ENCODE measurements around the gene KPNA6.
"Not testable (repeated sequence)": the region's sequence is repeated elsewhere in the genome, so short reads cannot be mapped to it uniquely, and the experiment has no call there.

Gene KPNA6

DNA sequence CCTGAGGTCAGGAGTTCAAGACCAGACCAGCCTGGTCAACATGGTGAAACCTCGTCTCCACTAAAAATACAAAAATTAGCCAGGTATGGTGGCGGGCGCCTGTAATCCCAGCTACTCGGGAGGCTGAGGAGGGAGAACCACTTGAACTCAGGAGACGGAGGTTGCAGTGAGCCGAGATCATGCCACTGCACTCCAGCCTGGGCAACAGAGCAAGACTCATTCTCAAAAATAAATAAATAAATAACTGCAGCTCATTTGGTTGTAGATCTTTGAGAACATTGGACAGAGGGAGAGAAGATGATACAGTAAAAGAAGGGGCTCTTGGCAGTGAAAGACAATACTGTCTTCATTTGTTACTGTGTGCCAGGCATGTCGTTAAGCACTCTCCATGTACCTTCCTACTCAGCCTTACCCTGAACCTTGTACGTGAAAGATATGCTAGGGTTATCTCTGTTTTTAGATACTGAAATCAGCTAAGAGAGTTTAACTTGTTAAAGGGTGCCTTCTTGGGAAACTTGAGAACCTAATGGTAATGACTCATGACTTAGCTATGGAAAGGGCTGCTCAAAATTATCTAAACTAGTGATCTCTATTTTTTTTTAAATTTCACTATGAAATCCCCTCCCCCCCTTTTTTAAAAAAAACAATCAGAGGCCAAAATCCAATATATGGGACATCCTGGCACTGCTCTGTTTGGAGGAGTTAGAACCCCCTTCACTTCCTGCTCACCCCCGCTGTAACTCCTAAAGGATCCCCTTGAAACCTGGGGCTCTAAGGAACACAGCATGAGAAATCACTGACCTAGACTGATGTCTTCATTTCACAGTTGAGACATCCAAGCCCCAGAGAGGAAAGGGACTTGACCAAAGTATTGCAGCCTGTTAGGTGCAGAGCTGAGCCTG lies 6.8 kb upstream of the KPNA6 start:
- no peak for DNase-seq

DNA sequence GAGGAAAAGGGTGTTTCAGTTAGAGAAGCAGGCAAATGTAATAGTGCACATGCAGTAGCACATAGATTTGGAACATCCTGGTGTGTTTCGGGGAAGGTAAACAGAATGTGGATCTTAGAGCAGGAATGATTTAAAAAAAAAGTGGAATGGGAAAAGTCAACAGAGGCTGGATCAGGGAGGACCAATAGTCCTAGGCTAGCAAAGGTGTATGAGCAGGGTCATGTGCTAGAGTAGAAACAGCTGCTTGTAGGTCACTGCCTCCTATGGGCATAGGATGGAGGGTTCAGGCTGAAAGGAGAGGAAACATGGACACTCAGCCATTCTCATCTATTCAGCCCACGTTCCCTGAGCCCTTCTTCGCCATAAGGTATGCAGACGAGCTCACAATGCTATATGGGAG lies 3.7 kb upstream of the KPNA6 start:
- no peak for DNase-seq

DNA sequence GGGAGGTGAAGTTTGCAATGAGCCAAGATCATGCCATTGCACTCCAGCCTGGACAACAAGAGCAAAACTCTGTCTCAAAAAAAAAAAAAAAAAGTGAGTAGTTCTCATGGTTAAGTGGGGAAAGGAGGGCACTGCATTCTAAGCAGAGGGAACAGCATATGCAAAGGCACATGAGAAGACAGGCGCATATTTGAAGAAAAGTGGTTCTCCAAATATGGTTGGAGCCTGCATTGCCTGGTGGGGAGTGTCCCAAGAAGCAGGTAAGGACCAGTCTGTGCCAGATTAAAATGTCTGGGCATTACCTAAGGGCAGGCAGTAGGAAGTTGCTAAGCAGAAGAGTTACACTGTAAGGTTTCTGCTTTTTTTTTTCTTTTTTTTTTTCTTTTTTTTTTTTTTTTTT lies 2.5 kb upstream of the KPNA6 start:
- DNase-seq, result no peak

DNA sequence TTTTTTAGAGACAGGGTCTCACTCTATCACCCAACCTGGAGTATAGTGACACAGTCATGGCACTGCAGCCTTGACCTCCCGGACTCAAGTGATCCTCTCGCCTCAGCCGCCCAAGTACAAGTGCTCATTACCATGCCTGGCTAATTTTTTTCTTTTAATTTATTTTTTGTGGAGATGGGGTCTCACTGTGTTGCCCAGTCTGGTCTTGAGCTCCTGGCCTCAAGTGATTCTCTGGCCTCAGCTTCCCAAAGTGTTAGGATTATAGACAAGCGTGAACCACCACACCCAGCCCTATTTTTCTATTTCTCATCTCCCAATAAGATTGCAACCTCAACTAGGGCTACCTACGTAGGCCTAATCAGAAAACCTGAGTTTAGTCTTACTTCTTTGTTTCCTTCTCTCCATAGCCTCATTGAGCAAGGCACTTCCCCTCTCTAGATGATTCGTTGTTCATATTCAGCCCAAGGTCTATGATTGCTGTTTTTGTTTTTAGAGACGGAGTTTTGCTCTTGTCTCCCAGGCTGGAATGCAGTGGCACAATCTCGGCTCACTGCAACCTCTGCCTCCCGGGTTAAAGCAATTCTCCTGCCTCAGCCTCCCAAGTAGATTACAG lies 1.1 kb upstream of the KPNA6 start:
- no peak for DNase-seq

DNA sequence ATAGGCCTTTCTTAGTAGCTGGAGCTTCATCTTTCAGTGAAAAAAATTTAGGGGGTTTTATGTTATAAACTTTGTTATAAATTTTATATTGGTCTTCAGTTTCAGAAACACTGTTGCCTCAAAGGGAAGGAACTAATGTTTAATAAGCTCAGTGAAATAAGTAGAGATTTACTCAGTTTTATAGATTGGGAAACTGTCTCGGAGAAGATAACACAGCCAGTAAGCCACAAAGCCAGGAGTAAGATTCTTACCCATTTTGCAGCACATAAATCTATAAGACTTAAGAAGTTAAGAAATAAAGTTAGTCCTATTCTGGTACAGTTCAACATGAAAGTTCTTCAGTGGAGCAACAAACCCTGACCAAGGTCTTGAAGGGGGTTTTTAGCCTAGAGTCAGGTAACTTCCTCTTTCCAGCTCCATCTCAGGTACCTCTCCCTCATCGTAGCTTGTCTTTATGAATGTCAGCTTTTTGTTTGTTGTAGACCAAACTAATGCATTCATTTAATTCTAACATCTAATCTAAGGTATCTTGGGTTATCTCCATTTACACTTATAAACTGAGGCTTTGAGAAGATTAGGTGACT lies 3.3 kb downstream of the KPNA6 start:
- no peak for DNase-seq

DNA sequence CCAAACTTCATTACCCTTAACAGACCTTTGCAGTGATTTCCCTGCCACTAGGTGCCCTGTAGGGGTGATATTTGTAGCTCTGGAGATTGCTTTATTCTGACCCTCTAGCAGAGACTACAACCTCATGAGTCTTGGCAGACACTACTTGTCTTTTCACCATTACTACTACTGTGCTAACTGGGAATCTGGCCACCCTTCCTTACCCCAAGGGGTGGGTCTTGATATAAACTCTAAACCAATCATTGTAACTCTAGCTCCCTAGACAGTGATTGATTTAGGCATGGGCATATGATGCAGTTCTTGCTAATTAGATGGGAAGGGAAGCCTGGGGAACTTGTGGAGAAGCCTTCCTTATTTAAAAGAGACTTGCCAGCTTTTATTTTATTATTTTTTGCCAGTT lies 3.9 kb downstream of the KPNA6 start:
- no peak for DNase-seq

DNA sequence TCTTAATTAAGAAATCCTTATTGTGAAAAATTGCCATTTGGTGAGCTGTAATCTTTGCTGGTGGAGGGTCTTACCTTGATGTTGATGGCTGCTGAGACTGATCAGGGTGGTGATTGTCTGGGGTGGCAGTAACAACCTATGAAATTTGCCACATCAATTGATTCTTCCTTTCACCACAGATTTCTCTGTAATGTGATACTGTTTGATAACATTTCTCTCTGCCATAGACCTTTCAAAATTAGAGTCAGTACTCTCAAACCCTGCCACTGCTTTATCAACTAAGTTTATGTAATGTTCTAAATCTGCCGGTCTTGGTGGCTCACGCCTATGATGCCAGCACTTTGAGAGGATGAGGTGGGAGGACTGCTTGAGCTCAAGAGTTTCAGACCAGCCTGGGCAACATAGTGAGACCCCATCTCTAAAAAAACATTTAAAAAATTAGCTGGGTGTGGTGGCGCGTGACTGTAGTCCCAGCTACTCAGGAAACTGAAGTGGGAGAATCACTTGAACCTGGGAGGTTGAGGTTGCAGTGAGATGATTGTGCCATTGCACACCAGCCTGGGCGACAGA lies 5.0 kb downstream of the KPNA6 start:
- DNase-seq, result no peak

DNA sequence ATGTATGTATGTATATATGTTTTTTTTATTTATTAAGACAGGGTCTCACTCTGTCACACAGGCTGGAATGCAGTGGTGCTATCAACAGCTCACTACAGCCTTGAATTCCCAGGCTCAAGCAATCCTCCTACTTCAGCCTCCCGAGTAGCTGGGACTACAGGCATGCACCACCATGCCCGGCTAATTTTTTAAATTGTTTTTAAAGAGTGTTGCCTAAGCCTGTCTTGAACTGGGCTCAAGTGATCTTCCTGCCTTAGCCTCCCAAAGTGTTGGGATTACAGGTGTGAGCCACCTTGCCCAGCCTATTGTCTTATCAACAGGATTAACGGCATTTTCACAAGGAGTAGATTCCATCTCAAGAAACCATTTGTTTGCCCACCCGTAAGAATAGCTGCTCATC lies 5.6 kb downstream of the KPNA6 start:
- not testable (repeated sequence) for DNase-seq

DNA sequence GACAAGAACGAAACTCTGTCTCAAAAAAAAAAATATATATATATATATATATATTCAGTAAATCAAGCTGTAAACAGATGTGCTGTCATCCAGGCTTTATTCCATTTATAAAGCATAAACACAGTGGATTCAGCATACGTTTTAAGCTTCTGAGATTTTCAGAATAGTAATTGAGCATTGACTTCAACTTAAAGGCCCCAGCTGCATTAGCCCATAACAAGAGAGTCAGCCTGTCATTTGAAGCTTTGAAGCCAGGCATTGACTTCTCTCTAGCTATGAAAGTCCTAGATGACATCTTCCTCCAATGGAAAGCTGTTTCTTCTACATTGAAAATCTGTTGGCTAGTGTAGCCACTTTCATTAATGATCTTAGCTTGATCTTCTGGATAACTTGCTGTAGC lies 6.6 kb downstream of the KPNA6 start:
- no peak for DNase-seq

DNA sequence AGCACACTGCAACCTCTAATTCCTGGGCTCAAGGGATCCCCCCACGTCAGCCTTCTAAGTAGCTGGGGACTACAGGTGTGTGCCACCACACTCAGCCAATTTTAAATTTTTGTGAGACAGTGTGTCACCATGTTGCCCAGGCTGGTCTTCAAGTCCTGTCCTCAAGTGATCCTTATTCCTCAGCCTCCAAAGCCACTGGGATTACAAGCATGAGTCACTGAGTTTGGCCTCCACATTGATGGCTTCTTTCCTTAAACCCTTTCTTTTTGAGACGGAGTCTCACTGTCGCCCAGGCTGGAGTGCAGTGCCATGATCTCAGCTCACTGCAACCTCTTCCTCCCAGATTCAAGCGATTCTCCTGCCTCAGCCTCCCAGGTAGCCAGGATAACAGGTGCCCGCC lies 7.6 kb downstream of the KPNA6 start:
- no peak for DNase-seq

DNA sequence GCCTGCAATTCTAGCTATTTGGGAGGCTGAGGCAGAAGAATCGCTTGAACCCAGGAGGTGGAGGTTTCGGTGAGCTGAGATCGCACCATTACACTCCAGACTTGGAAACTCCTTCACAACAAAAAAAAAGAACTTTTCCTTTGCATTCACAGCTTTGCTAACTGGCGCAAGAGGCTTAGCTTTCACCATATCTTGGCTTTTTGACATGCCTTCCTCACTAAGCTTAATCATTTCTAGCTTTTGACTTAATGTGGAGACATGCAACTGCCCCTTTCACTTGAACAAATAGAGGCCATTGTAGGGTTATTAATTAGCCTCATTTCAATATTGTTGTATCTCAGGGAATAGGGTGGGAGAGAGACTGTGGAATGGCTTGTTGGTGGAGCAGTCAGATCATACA lies 8.7 kb downstream of the KPNA6 start:
- no peak for DNase-seq

DNA sequence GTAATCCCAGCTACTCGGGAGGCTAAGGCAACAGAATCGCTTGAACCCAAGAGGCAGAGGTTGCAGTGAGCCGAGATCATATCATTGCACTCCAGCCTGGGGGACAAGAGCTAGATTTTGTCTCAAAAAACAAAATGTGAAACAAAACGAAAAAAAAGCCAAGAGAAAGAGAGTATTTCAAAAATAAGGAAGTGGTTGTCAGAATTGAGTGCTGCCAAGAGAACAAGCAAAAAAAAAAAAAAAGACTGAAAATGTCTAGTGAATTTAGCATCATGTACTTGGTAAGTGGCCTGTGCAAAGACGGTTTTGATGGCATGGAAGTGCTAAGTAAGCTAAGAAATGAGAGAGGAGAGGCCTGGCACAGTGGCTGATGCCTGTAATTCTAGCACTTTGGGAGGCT lies 14.3 kb downstream of the KPNA6 start:
- no peak for DNase-seq

DNA sequence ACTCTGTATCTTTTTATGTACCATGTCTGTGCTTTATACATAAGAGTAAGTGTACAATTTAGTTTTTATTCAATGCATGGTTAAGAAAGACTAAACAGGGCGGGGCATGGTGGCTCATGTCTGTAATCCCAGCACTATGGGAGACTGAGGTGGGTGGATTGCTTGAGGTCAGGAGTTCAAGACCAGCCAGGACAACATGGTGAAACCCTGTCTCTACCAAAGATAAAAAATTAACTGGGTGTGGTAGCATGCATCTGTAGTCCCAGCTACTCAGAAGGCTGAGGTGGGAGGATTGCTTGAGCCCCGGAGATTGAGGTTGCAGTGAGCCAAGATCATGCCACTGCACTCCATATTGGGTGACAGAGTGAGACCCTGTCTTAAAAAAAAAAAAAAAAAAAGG lies 15.5 kb downstream of the KPNA6 start:
- not testable (repeated sequence) for DNase-seq

DNA sequence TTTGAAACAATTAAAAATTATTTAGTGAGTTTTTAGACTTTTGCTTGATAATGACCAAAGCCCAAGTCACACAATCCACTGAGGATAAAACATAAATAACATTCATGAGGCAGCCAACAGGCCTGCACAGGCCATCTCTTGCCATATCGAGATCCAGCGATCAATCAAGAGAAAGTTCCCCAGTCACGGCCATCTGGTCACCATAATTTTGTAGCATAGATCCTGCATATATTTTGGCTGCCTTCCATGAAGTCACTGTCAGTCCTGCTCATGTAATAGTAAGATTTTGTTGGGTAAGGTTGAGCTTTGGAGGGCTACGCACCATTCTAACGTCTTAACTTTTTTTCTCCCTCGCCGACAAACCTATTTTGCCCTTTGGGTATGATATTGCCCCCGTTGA lies 17.5 kb downstream of the KPNA6 start:
- DNase-seq, result no peak

DNA sequence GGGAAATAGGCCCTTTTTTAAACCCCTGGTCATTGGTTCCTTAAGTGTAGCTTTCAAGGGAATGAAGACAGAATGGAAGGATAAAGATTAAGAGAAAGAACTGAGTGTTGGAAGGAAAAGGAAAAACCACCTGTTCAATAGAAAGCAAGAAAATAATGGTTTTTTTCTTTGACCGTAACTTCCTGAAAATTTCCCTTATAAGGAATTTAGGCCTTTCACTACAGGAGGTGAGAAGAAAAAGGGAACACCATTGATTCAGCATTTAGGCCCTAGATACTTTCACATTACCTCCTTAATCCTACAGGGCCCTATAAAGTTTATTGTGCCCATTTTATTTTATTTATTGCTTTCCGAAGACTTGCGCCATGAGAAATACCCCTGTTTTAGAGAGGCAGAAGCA lies 18.9 kb downstream of the KPNA6 start:
- DNase-seq, result no peak

DNA sequence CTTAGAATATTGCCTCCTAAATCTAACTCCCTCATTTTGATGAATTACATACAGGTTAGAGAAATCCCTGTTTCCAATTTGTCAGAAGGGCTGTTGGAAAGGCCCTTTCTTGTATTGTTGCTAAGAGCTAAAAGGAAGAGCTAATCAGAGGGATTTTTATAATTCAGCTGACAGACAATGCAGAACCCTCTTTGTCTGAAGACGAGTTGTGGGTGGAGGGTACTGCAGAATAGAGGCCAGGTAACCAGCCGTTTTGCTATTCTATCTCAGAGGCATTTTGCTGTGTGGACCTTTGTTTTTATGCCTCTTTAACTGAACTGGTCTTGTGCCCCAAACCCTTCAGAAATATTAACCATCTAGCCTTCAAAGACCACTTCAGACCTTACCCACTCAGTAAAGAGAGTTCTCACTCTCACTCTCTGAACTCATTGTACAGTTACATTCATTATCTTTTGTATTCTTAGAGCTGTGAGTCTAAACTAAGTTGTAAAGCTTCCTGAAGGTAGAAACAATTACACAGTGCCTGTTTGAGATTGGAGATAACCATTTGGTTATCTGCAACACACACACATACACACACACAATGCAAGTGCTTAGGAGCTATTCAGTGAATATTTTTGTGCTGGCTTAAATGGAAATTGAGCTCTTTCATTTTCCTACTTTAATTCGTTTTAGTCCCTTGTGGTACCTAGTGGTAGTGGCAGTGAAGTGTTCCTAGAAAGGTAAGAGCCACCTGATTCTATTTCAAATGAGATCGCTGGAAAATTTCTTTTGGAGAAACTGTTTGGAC lies 19.7 kb downstream of the KPNA6 start:
- no peak for DNase-seq

DNA sequence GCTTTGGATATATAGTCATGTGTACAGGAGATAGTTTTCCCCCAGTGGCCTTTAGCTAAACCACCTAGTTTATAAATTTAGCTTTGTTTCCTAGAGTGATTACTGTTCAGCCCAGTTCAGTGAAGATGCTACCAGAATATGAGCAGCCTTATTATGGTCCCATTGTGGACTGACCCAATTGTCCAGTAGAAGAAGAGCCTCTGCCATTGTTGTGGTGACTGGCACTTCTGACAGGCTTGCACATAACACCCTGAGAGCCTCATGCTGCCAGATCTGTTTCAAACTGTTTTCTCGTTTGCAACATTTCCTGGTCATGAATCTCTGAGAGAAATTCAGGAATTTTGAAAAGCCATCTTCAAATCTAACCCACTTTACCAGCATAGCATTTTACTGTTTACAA lies 20.6 kb downstream of the KPNA6 start:
- no peak for DNase-seq

DNA sequence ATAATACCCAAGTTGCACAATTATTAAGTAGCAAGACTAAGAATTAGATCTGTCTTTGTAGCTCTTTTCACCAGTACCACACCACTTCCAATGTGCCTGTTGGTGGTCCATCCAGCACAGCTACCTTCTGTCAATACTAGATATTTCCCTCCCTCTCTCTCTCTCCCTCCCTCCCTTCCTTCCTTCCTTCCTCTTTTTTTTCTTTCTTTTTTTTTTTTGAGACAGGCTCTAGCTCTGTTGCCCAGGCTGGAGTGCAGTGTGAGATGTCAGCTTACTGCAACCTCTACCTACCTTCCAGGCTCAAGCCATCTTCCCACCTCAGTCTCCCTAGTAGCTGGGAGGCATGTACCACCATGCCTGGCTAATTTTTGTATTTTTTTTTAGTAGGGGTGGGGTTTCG lies 21.1 kb downstream of the KPNA6 start:
- DNase-seq, result no peak

DNA sequence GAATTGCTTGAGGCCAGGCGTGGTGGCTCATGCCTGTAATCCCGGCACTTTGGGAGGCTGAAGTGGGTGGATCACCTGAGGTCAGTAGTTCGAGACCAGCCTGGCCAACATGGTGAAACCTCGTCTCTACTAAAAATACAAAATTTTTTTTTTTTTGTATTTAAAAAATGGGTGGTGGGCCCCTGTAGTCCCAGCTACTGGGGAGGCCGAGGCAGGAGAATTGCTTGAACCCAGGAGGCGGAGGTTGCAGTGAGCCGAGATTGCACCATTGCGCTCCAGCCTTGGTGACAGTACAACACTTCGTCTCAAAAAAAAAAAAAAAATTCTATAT lies 26.1 kb downstream of the KPNA6 start:
- not testable (repeated sequence) for DNase-seq

DNA sequence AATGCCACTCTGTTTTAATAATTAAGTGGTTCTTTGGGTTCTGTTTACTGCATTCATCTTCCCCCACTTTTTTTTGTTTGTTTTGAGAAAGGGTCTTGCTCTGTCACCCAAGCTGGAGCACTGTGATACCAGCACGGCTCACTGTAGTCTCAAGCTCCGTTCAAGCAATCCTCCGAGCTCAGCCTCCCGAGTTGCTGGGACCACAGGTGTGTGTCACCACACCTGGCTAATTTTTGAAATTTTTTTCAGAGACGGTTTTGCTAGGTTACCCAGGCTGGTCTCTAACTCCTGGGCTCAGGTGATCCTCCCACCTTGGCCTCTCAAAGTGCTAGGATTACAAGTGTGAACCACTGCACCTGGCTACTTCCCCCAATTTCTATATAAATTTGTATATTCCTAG lies 29.3 kb downstream of the KPNA6 start:
- DNase-seq, result no peak

DNA sequence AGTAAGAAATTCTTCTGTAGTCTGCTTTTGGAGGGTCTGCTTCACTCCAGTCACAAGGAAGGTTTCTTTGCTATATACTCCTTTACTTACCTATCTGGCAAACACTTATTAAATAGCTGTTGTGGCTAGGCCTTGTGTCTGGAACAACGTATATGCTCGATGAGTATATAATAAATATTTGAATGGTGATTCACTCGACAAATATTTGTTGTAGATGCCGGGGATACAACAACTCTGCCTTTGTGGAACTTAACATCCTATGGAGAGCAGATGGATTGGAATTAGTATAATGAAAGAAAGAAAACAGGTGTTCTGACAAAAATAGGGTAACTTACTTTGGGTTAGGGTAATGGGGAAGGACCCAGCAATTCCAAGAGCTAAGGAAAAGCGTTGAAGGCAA lies 31.1 kb downstream of the KPNA6 start:
- no peak for DNase-seq

DNA sequence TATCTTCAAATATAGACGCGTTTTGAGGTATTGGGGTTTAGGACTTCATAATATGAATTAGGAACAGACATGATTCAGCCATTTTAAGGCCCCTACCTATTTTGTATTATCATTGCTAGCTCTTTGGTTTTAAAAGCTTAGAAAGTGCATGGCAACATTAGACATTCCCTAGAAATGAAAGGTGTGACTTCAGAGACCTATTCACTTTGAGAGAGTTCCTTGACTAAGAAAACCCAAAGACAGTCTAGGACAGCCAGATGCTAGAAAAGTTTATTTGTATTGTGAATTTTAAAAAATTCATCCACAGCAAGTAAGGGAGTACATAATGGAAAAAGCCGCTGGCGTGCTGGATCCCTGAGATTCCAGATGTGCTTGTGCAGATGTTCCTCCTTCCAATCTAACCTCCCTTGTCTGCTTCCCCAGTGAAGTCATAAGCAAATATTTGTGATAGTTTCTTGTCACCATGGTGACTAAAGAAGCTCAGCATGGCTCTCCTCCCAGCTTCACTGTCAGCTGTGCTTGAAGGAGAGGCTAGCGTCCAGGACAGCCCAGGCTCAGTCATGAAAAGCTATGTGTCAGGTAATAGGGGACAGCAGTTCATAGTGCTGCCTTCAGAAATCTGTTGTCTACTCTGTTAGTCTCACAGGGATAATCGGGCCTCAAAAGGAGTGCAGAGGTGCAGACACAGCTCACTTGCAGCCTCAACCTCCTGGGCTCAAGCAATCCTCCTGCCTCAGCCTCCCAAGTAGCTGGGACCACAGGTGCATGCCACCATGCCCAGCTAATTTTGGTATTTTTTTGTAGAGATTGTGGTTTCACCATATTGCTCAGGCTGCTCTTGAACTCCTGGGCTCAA lies 34.8 kb downstream of the KPNA6 start:
- DNase-seq, result no peak

All from NCI-H187 (cell line).